GM15510 (cell line): ENCODE results near the gene NCAM1.

Experiments used
- POLR2A ChIP-seq: IDR thresholded peaks from 3 replicates; pipeline ENCODE4 v1.6.1; 2011; ENCODE audit warnings: borderline replicate concordance; ENCODE audit not compliant: insufficient read length; ENCODE audit errors: extremely low read depth

Gene NCAM1

DNA sequence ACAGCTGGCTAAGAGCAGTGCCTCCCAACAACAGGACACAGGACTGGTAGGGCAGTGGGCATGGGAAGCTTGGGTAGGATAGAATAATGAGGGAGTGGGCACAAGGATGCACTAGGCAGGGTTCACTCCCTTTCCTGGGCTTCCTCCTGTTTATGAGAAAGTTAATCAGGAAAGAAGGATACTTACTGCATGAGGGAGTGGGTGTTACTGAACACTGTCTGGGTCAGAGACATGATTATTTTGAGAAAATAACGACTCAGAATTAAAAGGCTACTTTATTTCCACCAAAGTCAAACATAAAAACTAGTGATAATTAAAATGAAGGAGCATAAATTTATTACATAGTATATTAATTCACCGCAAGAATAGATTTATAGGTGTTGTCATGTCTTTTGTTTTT lies 35.8 kb downstream of the NCAM1 start:
- TF ChIP-seq POLR2A = no peak

DNA sequence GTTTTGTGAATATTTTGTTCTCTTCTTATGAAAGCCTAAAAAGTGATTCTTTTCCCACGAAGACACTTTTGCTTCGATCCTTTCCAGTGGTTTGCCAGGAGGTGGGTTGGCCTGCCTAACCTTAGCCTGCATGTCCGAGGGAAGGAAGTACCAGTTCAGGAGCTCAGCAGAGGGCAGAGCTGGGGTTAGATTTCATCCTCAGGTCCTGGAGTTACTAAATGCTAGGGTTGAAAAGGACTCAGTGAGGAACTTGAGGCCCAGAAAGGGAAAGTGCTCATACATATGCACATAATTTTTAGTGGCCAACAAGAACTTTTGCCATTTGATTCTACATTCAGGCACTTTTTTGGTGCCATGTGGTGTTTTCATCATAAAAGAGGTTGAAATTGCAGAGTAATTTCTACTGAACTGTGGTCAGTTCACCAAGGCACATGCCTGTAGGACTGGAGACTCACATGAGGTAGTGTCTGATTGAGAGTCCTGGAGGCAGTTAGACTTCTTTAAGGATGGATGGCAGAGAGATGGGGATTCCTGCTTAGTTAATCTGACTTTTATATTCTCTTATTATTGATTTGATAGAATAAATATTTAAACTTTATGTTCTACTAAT lies 36.7 kb downstream of the NCAM1 start:
- no peak for TF ChIP-seq POLR2A

DNA sequence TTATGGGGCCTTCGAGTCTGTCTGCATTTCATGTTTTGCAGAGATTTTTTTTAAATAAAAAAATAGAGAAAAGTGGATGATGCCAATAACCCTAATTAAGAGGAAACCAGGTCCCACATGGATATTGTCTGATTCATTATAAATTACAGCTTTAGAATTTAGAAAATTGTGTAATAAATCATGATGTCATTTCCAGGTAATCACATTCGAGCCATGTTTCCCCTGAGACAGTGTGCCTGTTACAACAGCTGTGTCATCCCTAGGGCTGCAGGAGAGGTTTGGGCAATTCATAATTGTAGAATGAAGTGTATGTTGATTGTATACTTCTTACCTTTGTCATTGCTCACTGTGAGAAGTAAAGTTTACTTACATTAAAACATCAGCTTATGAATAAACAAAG lies 38.3 kb downstream of the NCAM1 start:
- TF ChIP-seq POLR2A = no peak

DNA sequence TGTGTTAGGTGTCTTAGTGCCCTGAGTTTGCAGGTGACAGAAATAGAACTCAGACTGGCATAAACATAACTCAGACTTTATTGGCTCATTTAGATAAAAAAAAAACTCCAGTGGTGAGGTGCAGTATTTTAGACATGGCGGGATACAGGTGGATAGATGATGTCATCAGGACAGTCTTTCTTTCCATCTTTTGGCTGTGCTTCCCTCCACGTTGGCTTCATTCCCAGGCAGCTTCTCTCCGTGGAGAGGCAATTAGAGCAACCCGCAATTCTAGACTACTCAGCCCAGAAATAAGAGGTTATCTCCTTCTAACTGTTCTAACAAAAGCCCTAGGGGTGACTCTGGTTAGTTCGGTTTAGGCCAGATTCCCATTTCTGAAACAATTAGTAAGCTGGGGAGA lies 40.5 kb downstream of the NCAM1 start:
- TF ChIP-seq POLR2A = no peak

DNA sequence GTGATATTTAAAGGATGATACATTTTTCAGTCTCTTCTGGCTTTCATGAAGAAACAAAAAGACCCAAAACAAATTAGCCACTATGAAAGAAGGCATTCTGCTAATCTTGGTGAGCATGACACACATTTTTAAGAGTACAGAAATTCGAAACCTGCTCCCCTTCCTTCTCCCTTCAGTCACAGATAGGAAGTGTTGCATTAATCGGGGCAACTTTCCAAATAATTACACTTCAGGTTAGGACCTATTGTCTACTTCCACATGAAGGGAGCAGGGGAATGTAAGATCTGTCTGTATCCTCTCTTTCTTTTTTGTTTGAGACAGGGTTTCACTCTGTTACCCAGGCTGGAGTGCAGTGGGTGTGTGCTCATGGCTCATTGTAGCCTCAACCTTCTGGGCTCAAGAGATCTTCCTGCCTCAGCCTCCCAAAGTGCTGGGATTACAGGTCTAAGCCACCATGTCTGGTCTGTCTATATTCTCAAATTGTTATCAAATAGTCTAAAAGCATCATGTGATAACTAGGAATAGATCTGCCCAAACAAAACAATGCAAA lies 45.8 kb downstream of the NCAM1 start:
- no peak for TF ChIP-seq POLR2A

DNA sequence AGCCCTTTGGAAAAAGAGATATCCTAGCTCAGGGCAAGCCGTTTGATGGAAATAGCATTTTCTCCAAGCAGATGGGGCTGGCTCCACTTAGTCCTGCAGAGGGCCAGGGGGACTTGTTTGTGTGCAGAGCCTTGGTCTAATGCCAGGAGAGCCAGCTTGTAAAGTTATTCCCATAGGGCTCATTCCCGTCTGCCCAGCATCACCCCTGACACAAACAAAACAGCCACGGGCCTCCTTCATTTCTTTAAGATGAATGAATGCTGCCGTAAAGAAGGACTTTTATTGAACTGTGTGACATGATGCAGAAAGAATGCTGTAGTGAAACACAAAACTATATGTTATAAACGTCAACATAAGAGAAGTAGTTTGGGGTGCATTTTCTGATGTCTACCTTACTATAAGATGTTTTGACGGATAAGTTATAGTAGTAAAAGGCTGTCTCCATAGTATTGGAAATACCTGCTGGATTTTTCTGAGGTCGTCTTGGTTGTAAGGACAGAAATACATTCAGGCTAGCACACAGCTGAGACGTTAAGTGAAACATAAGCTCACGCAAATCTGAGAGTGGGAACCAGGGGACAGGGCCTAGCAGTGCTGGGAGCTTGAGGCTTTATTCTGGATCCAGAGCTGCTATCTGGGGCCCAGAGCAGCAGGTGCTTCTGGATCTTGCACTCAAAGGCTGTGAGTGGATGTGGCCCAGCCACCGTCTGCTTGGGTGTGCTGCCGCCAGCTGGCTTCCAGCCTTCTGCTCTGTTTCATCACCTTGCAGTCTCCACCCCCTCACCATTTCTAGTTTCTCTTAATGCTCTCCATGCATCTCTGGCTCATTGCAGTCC lies 53.3 kb downstream of the NCAM1 start:
- TF ChIP-seq POLR2A = no peak

DNA sequence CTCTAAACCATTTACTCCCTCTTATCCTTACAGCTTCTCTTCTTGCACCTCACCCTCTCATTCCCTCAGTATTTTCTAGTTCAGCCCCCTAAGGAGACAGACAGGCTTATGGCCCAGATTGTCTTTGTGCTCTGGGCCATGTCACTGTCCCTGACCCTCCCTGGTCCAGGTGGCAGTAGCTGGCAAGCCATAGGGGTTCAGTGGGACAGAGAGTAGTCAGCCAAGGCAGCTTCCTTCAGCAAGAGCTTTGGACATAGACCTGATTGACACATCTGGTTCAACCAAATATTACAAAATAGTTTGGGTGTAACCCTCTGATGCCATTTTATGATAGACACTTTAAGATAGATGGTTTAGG lies 53.9 kb downstream of the NCAM1 start:
- TF ChIP-seq POLR2A = no peak

DNA sequence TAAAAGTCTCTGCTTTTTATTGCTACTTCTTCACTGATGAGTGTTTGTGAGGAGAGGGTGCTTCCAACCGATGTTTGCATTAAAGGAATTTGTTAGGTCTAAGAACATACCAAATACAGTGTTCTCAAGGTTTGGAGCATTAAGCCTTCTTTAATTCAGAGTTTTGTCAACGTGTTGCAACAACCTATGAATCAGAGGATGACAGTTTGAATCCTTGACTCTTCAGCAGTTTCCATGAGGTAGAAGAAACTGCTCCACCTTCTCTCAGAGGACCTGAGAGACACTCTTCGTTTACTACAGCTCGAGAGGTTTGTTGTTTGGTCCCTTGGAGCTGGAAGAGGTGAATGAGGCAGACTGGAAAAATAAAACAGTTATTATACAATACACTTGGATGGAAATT lies 55.7 kb downstream of the NCAM1 start:
- TF ChIP-seq POLR2A = no peak

DNA sequence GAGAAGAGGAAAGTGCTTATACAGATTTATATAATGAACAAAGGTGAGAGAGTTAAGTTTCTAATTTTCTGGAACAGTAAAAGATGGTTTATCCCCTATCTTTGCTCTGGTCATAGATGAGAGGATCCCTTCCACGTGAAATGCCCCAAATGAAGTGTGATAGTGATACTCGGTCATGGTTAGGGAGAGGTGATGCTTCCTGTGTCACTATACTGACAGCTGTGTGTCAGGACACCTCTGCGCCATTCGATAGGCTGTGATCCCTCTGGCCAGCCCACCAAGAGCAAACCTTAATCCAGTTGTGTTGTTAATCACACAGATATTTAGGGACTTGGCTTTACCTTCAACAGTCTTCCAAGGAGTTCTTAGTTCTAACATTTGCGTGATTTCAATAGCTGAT lies 57.7 kb downstream of the NCAM1 start:
- TF ChIP-seq POLR2A = no peak

DNA sequence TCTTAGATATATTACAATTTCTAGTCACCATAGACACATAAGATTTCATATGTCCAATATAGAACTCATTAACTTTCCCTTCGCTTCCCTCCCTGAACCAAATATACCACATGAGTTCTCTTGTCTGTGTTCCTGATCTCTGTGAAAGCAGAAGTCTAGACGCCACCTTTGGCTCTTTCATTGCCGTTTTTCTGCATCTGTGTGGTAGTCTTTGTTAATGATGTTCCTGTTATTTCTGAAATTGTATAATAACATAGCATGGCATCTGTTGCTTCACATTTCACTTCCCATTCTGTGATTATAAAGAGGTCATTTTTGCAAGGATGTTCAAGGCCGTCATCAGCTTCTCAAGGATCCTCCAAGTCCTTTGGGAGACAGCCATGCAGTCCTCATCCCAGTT lies 58.5 kb downstream of the NCAM1 start:
- TF ChIP-seq POLR2A = no peak

DNA sequence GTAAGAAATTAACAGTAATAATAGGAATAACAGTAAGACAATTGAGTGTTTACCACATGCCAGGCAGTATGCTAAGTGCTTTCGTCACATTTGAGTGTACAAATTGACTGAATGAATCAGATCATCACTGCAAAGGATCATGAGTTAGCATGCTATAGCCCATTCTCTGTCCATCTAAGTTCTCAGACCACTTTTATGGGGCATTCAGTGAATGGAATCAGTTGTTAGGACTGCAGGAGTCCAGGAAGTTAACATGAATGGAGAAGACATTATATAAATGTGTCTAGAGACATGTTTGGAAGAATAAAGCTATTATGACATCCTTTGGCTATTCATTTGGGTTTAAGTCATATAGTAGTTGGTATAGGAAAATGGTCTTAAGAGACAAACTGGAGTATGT lies 59.9 kb downstream of the NCAM1 start:
- no peak for TF ChIP-seq POLR2A

DNA sequence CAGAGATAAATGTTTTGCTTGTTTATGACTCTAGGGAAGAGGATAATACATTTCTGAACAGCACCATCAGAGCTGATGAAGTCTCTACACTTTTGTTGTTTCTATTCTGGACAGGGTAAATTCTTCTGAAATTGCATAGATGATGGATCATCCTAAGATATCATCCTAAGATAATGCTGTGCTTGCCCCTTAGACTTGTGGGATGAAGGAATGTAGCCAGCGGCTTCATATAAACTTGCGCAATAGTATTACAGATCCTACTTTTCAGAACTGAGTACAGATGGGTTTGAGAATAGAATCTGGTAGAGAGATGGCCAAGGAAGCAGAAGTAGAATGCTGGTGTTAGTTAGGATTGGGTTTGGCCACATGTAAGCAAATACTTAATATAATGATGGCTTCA lies 61.0 kb downstream of the NCAM1 start:
- TF ChIP-seq POLR2A = no peak

DNA sequence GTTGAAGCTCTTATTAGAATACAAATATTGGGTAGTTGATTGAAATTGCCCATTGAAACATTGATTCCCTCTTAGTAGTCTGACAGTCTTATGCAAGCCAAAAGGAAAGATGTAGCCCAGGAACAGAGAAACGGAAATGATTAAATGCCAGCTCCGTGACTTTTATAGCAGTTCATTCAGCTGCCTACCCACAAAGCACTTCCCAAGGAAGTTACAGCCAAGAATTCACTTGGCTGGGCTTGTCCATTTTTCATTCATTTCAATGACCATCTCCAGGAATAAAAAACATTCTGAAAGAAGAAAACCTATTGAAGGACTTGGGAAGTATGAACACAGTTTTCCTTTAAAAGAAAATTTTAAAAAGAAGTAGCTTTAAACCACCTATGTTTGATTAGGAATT lies 62.0 kb downstream of the NCAM1 start:
- TF ChIP-seq POLR2A = no peak

DNA sequence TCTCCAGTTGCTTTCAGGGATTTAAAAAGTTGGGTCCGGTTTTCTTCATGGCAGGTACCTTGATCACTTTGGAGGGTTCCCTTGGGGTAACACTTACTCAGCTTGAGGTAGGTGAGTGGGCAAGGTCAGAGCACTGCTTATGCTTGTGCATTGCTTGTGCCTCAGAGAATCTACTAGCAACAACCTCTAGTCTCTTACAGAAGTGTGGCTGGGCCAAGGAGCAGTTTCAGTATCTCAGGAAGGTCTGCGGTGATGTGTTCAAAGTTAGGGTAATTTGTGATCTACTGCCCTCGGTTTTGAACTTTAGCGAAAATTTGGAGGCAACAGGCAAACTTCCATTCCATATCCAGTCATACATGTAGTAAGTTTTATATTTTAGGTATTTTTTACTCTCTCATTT lies 62.8 kb downstream of the NCAM1 start:
- TF ChIP-seq POLR2A = no peak

DNA sequence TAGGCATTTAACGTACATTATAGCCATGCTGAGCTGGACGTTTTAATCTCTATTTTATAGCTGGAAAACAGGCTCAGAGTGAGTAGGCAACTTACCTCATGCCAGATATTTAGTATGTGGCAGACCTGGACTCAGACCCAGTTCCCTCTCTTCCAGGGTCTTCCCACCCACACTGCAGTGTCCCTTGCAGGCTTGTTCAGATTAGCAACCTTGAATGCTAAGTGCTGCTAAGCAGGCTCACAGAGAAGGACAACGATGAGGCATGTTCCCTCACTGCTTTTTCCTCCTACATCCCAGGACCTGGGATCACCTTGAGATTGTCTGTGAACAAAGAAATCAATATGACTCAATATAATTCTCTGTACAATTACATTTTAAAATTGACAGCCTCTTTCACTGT lies 65.6 kb downstream of the NCAM1 start:
- no peak for TF ChIP-seq POLR2A

DNA sequence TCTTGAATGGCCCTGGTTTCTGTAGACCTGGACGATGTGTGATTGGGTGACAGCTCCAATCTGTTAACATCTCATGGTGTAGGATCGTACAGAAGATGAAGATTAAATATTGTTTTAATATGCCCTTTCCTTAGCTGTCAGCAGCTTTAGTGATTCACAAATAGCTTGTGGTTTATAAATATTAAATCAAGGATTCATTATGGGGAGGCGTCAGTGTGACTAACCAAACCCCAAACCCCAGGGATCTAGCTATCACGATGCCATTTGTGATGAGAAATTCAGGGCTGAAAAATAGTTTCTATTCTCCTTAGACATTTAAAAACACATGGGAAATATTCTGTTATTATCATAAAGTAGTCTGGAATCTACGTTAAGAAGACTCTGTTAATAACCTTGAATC lies 73.4 kb downstream of the NCAM1 start:
- no peak for TF ChIP-seq POLR2A

DNA sequence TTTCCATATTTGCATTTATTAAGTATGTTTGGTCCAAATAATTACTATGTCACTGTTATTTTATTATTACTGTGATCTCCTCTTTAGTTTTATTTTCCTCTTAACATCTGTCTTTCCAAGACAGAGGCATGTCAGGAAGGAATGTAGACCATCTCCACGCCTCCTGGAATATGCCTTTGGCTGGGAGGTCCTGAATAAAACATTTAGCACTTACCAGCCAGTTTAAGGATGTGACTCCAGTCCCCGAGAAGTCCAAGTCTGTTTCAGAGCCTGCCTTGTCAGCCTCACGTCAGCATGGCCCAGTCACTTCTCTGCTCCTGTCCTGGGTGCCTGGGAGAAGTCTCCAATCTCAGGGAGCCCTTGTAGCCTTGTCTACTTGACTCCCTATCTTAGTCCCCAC lies 74.5 kb downstream of the NCAM1 start:
- no peak for TF ChIP-seq POLR2A

DNA sequence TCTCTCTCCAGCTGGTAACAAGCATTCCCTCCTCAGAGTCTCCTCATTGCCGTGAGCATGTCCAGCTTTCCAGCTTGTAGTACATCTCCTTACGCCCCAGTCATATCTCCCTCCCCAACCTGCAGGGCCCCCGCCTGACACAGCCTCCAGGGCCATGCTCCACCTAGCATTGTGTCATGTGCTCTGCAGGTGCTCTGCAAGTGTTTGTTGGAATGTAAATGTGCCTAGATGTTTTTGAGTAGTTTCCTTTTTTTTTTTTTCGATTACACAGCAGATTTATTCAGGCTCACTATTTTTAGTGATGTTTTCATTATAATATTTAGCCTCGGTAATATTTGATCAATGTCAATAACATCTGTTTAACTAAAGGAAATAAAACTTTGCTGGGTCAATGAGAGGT lies 82.5 kb downstream of the NCAM1 start:
- no peak for TF ChIP-seq POLR2A
